K562 (cell line): ENCODE measurements around the gene DLX2. TPM values are rescaled to one million over a fixed set of nuclear protein-coding genes. Genes with fewer than 3 reads are reported as not detected.

Source experiments
- BRF1 ChIP-seq: IDR thresholded peaks from 3 replicates; pipeline ENCODE4 v1.6.1; 2011; ENCODE audit warnings: borderline replicate concordance, mild to moderate bottlenecking; ENCODE audit not compliant: insufficient read length; ENCODE audit errors: extremely low read depth
- GMEB1 ChIP-seq: fragments of 250-450 bp; sonication (Bioruptor Pico); IDR thresholded peaks from 2 replicates; pipeline ENCODE4 v1.4.0; 2020; ENCODE audit warnings: mild to moderate bottlenecking
- GTF2B ChIP-seq: IDR thresholded peaks from 2 replicates; pipeline ENCODE4 v1.6.1; 2011; ENCODE audit not compliant: insufficient read length; ENCODE audit errors: extremely low read depth
- GTF2E2 ChIP-seq: fragments of 200-800 bp; sonication (Bioruptor generic); IDR thresholded peaks from 2 replicates; pipeline ENCODE4 v1.6.1; 2016; ENCODE audit warnings: missing genetic modification characterization, missing compliant biosample characterization
- GTF2F1 ChIP-seq: IDR thresholded peaks from 2 replicates; pipeline ENCODE4 v1.6.1; 2011; ENCODE audit warnings: low read depth, low read length, improper control_type of control experiment
- KDM4B ChIP-seq, 2 experiments: fragments of 450-650 bp in 1 of 2; sonication (generic) in 1 of 2; IDR thresholded peaks; 2 replicates each; pipeline ENCODE4 v1.6.1; 2016 to 2017; ENCODE audit warnings: borderline replicate concordance in 2 of 2, antibody characterized with exemption in 1 of 2, low read depth in 1 of 2, mild to moderate bottlenecking in 1 of 2
- MAZ ChIP-seq, 2 experiments: fragments of 450-650 bp in 1 of 2; sonication (generic) in 1 of 2; formaldehyde crosslinking; IDR thresholded peaks in 1 of 2; conservative IDR thresholded peaks in 1 of 2; 2 replicates each; pipeline versions ENCODE4 v1.4.0 to v1.5.0; 2020; ENCODE audit warnings: mild to moderate bottlenecking in 1 of 2, missing genetic modification reagents in 1 of 2
- NELFE ChIP-seq: IDR thresholded peaks from 2 replicates; pipeline ENCODE4 v1.6.1; 2011; ENCODE audit warnings: mild to moderate bottlenecking; ENCODE audit not compliant: insufficient read depth, insufficient read length
- NKRF ChIP-seq: fragments of 450-650 bp; IDR thresholded peaks from 2 replicates; pipeline ENCODE4 v1.6.1; 2016; ENCODE audit warnings: borderline replicate concordance
- NR3C1 ChIP-seq: sonication (generic); formaldehyde crosslinking; IDR thresholded peaks from 2 replicates; pipeline ENCODE4 v1.8.1; 2022; ENCODE audit warnings: missing genetic modification reagents
- PKNOX1 ChIP-seq: fragments of 450-650 bp; IDR thresholded peaks from 2 replicates; pipeline ENCODE4 v1.6.1; 2016
- RAD51 ChIP-seq: fragments of 450-650 bp; IDR thresholded peaks from 2 replicates; pipeline ENCODE4 v1.7.1; 2016; ENCODE audit warnings: low read depth, mild to moderate bottlenecking, borderline replicate concordance
- RBM39 ChIP-seq: fragments of 200-400 bp; formaldehyde crosslinking; optimal IDR thresholded peaks from 2 replicates; pipeline ENCODE3; 2018; ENCODE audit warnings: low read depth, low read length
- SREBF2 ChIP-seq: sonication (generic); formaldehyde crosslinking; IDR thresholded peaks from 2 replicates; pipeline ENCODE4 v1.4.0; 2020; ENCODE audit warnings: mild to moderate bottlenecking, missing genetic modification reagents
- ZBTB49 ChIP-seq: sonication (generic); formaldehyde crosslinking; IDR thresholded peaks from 2 replicates; pipeline ENCODE4 v1.8.0; 2022; ENCODE audit warnings: missing genetic modification reagents, mild to moderate bottlenecking, borderline replicate concordance
- ZBTB9 ChIP-seq: fragments of 450-650 bp; formaldehyde crosslinking; IDR thresholded peaks from 2 replicates; pipeline ENCODE4 v1.4.0; 2020; ENCODE audit warnings: mild to moderate bottlenecking, moderate library complexity
- ZFP36 ChIP-seq: fragments of 150-350 bp; IDR thresholded peaks from 2 replicates; pipeline ENCODE4 v1.6.1; 2018; ENCODE audit warnings: low read length, low read depth; ENCODE audit not compliant: partially characterized antibody
- polyA plus RNA-seq, 8 experiments: library from polyadenylated mRNA; depleted of rRNA in 4 of 8; stranded (reverse) in 5 of 8; unstranded in 3 of 8; fragments of >200 nt; fragmentation: Nextera tagmentation in 2 of 8; fragmentation: Illumina TruSeq in 1 of 8; extraction: Ambion mirVana in 2 of 8; extraction: Trizol in 1 of 8; gene quantifications; 2 replicates each; pipeline versions ENCODE4 v1.2.1 to v1.2.3, GENCODE V29; 2011 to 2014; ENCODE audit warnings: inconsistent platforms in 1 of 8, missing spikeins in 1 of 8
- total RNA-seq, 7 experiments: library from RNA; depleted of rRNA in 6 of 7; stranded (reverse); fragments of >200 nt in 6 of 7; fragmentation: Illumina TruSeq in 2 of 7; extraction: Trizol in 2 of 7; gene quantifications; 2 replicates each; pipeline versions ENCODE4 v1.2.1 to v1.2.3, GENCODE V29; 2011 to 2021; ENCODE audit warnings: low replicate concordance in 1 of 7

DLX2 gene
- total and polyA plus RNA-seq, 9 of the 15 experiments (the other 6 are each of a cell fraction or from before 2014, with no cell fraction given): 0.14 to 4.3 (median 0.86) TPM

- TF ChIP-seq PKNOX1 (peak; percentile 39), NELFE (no peak), NKRF (peak; percentile 83), GTF2E2 (no peak; the same call in 1 of the 2 replicates), ZBTB9 (CRISPR knock-in tag) (no peak), SREBF2 (CRISPR knock-in tag) (no peak), GMEB1 (CRISPR knock-in tag) (peak; percentile 49), RAD51 (peak; percentile 94), KDM4B (IDR thresholded peaks at IDR 0.05; ENCODE audit: borderline replicate concordance in 2 of 2, low read depth in 1 of 2) (peak in 1 of 2 experiments; percentile 73; a peak in 2 of 4 replicates), ZBTB49 (CRISPR knock-in tag) (no peak), BRF1 (no peak), NR3C1 (CRISPR knock-in tag) (no peak), GTF2B (no peak), ZFP36 (peak; percentile 28), RBM39 (no peak), GTF2F1 (no peak), MAZ (CRISPR knock-in tag; conservative IDR thresholded peaks at IDR 0.05 in 1 of 2, IDR thresholded peaks at IDR 0.05 in 1 of 2) (peak; percentile 90 to 96)
These were observed 3.8 kb downstream of the DLX2 start (continued) for GRCh38 chr2:172098650-172099471.
